ENCODE data around the gene SS18. TPM values are rescaled to one million over a fixed set of nuclear protein-coding genes. Genes with fewer than 3 reads are reported as not detected.
A peak's percentile ranks its signal among the peaks of the same experiment; 100 is the strongest.
"Not testable (repeated sequence)": the region's sequence is repeated elsewhere in the genome, so short reads cannot be mapped to it uniquely, and the experiment has no call there.

The SS18 gene
- total and polyA plus RNA-seq, 2 donors (not counting 1 experiment from before 2014, with no cell fraction given) = 62.4 to 114 TPM

DNA sequence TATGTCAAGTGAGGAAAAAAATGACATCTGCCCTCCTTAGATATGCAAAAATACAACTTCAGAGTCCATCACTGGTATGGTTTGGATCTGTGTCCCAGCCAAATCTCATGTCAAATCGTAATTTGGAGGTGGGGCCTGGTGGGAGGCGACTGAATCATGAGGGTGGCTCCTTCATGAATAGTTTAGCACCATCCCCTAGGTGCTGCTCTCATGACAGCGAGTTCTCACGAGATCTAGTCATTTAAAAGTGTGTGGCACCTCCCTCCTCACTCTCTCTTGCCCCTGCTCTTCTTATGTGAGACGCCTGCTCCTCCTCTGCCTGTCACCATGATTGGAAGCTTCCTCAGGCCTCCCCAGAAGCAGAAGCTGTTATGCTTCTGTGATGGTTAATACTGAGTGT is 37.4 kb upstream of the SS18 start:
- CTCF ChIA-PET = no interaction called here
- 98% methylated on average over 4 of the region's 5 CpGs for WGBS (ENCODE audit: insufficient coverage)

DNA sequence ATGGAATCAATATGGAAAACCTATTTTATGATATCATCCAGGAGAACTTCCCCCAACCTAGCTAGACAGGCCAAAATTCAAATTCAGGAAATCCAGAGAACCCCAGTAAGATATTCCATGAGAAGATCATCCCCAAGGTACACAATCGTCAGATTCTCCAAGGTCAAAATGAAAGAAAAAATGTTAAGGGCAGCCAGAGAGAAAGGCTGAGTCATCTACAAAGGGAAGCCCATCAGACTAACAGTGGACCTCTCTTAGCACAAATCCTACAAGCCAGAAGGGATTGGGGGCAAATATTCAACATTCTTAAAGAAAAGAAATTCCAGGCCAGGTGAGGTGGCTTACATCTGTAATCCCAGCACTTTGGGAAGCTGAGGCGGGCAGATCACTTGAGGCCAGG is 31.6 kb upstream of the SS18 start:
- H3K27ac Mint-ChIP-seq; H3K9ac ChIP-seq (ENCODE audit: low read length); H3K4me3 ChIP-seq (ENCODE audit: control extremely low read depth in 1 of 5, extremely low read depth in 1 of 5, insufficient read depth in 1 of 5, low read depth in 2 of 5, low read length in 4 of 5); H3K4me3 Mint-ChIP-seq; intact Hi-C loops (cut with micrococcal nuclease); ATAC-seq (ENCODE audit: low read depth); POLR2A ChIA-PET; H3K79me2 ChIP-seq (ENCODE audit: control insufficient read depth, insufficient read depth, low read length); H3K36me3 ChIP-seq (replicated peaks in 1 of 2; ENCODE audit: control extremely low read depth in 1 of 2, control insufficient read depth in 1 of 2, extremely low read depth in 1 of 2, insufficient read depth in 2 of 2, low read length in 1 of 2); H3K9me3 ChIP-seq (ENCODE audit: control extremely low read depth in 1 of 3, control insufficient read depth in 2 of 3, insufficient read depth in 1 of 3, low read length in 2 of 3); H3K27ac ChIP-seq (ENCODE audit: low read length in 2 of 2); H4K20me1 ChIP-seq (ENCODE audit: control insufficient read depth, insufficient read depth, low read length, poor library complexity, severe bottlenecking); H3K4me1 ChIP-seq (ENCODE audit: control insufficient read depth in 2 of 2, insufficient read depth in 2 of 2, low read length in 2 of 2); H3K27me3 ChIP-seq (replicated peaks in 1 of 4; ENCODE audit: control extremely low read depth in 1 of 4, control insufficient read depth in 3 of 4, insufficient read depth in 4 of 4, low read length in 3 of 4); H3K9me3 Mint-ChIP-seq (ENCODE audit: insufficient read depth); DNase-seq; H3K4me2 ChIP-seq (replicated peaks; ENCODE audit: low read depth, low read length, poor library complexity, severe bottlenecking); H2AFZ ChIP-seq (ENCODE audit: insufficient read depth, low read depth, low read length, poor library complexity, severe bottlenecking); H3K4me1 Mint-ChIP-seq: not testable (repeated sequence)
- H3K27me3 Mint-ChIP-seq = peaks cover 11% of the 10 kb centered on the region
- no CpG with 5 or more reads among the region's 2 CpGs for WGBS (ENCODE audit: insufficient coverage)
- CTCF ChIA-PET = interaction anchor here (0.6 kb wide), 1 partner anchor 187 kb away, joined by 4 read pairs; no protein-coding TSS in a partner anchor

More for the DNA sequence above, 37.4 kb upstream of the SS18 start:
- H3K9me3 Mint-ChIP-seq (ENCODE audit: insufficient read depth) = no peaks in the 10 kb centered on the region
- no peaks in the 10 kb centered on the region for H3K79me2 ChIP-seq (ENCODE audit: control insufficient read depth, insufficient read depth, low read length)
- H3K4me3 Mint-ChIP-seq = no peak overlapping the region
- no peaks in the 10 kb centered on the region for H3K4me1 Mint-ChIP-seq
- POLR2A ChIA-PET = no interaction called here
- DNase-seq (no peak), ATAC-seq (ENCODE audit: low read depth) (no peak)
- H4K20me1 ChIP-seq (ENCODE audit: control insufficient read depth, insufficient read depth, low read length, poor library complexity, severe bottlenecking) = no peaks in the 10 kb centered on the region
- H3K4me3 ChIP-seq (ENCODE audit: control extremely low read depth in 1 of 5, extremely low read depth in 1 of 5, insufficient read depth in 1 of 5, low read depth in 2 of 5, low read length in 4 of 5) = no peak overlapping the region
- H3K4me2 ChIP-seq (replicated peaks; ENCODE audit: low read depth, low read length, poor library complexity, severe bottlenecking) = no peak overlapping the region
- H3K9me3 ChIP-seq (ENCODE audit: control extremely low read depth in 1 of 3, control insufficient read depth in 2 of 3, insufficient read depth in 1 of 3, low read length in 2 of 3) = no peaks in the 10 kb centered on the region
- H3K9ac ChIP-seq (ENCODE audit: low read length) = no peak overlapping the region
- no peaks in the 10 kb centered on the region for H3K36me3 ChIP-seq (replicated peaks in 1 of 2; ENCODE audit: control extremely low read depth in 1 of 2, control insufficient read depth in 1 of 2, extremely low read depth in 1 of 2, insufficient read depth in 2 of 2, low read length in 1 of 2)
- no peaks in the 10 kb centered on the region for H3K4me1 ChIP-seq (ENCODE audit: control insufficient read depth in 2 of 2, insufficient read depth in 2 of 2, low read length in 2 of 2)
- H3K27me3 ChIP-seq (replicated peaks in 1 of 4; ENCODE audit: control extremely low read depth in 1 of 4, control insufficient read depth in 3 of 4, insufficient read depth in 4 of 4, low read length in 3 of 4) = no peaks in the 10 kb centered on the region
- no peak overlapping the region for H3K27ac ChIP-seq (ENCODE audit: low read length in 2 of 2)
- intact Hi-C loops (cut with micrococcal nuclease) = no loop called here
- H2AFZ ChIP-seq (ENCODE audit: insufficient read depth, low read depth, low read length, poor library complexity, severe bottlenecking) = peak overlapping the region; percentile 19
- no peak overlapping the region for H3K27ac Mint-ChIP-seq
- H3K27me3 Mint-ChIP-seq = no peaks in the 10 kb centered on the region
- TF ChIP-seq EZH2 (IDR thresholded peaks at IDR 0.05; ENCODE audit: borderline replicate concordance, insufficient read depth, low read depth, low read length, poor library complexity, severe bottlenecking) = no peak
- TF ChIP-seq, protein P1, sequence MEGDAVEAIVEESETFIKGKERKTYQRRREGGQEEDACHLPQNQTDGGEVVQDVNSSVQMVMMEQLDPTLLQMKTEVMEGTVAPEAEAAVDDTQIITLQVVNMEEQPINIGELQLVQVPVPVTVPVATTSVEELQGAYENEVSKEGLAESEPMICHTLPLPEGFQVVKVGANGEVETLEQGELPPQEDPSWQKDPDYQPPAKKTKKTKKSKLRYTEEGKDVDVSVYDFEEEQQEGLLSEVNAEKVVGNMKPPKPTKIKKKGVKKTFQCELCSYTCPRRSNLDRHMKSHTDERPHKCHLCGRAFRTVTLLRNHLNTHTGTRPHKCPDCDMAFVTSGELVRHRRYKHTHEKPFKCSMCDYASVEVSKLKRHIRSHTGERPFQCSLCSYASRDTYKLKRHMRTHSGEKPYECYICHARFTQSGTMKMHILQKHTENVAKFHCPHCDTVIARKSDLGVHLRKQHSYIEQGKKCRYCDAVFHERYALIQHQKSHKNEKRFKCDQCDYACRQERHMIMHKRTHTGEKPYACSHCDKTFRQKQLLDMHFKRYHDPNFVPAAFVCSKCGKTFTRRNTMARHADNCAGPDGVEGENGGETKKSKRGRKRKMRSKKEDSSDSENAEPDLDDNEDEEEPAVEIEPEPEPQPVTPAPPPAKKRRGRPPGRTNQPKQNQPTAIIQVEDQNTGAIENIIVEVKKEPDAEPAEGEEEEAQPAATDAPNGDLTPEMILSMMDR (IDR thresholded peaks at IDR 0.05) = no peak

All from B cell (primary cell).